ENCODE results near the gene KRCC1.
"Not testable (repeated sequence)": the region's sequence is repeated elsewhere in the genome, so short reads cannot be mapped to it uniquely, and the experiment has no call there.

Gene KRCC1

DNA sequence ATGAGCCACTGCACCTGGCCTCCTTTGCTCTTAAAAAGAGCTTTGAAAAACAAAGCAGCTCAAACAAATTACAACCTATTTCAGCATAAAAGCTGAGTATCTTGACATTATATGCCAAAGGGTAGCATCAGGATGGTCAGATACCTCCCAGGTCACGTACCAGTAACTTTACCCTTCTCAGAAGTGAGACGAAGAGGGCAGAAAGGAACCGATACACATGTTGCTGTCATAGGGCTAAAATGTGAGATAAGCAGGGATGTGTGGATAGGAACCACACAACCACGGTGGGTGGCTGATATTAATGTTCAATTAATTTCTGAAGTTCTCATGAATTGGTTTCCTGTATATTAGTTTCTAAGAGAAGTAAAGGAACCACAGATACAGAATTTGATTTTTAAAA, 26.7 kb downstream of the KRCC1 start:
- DNase-seq (ENCODE audit: low spot score) = no peak
- TF ChIP-seq, protein P1, sequence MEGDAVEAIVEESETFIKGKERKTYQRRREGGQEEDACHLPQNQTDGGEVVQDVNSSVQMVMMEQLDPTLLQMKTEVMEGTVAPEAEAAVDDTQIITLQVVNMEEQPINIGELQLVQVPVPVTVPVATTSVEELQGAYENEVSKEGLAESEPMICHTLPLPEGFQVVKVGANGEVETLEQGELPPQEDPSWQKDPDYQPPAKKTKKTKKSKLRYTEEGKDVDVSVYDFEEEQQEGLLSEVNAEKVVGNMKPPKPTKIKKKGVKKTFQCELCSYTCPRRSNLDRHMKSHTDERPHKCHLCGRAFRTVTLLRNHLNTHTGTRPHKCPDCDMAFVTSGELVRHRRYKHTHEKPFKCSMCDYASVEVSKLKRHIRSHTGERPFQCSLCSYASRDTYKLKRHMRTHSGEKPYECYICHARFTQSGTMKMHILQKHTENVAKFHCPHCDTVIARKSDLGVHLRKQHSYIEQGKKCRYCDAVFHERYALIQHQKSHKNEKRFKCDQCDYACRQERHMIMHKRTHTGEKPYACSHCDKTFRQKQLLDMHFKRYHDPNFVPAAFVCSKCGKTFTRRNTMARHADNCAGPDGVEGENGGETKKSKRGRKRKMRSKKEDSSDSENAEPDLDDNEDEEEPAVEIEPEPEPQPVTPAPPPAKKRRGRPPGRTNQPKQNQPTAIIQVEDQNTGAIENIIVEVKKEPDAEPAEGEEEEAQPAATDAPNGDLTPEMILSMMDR (IDR thresholded peaks at IDR 0.05; ENCODE audit: extremely low read depth, missing control alignments) = no peak

DNA sequence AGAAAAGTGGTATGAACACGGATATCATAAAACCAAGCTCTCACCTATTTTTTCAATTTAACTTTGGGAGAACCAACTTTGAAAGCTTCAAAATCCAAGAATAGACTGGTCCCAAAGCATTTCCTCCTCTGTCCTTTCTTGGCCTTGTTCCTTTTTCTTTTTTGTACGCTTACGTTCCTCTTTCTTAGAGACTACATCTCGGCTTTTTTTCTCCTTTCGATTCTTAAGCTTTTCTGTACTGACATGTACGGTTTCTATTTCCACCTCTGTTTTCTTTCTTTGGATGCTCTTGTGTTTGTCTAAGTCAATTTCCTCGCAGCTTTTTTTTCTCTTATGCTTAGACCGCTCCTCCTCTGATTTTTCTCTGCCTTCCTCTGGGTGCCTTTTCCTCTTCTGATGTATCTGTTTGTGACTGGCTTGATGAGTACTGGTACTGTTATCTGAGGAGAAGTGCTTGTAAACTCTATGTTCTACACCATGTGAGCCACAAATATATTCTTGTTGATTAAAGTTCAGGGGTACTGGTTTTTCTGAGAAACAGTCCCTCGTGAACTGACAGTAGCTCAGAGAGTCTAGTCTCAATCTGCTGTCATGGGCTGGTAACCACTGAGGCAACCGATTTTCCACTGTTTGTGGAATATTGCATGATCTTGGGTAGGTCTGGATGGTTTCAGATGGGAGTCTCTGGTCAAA, 27.7 kb downstream of the KRCC1 start:
- DNase-seq (ENCODE audit: low spot score) = no peak
- TF ChIP-seq, protein P1 (IDR thresholded peaks at IDR 0.05; ENCODE audit: extremely low read depth, missing control alignments) = no peak

DNA sequence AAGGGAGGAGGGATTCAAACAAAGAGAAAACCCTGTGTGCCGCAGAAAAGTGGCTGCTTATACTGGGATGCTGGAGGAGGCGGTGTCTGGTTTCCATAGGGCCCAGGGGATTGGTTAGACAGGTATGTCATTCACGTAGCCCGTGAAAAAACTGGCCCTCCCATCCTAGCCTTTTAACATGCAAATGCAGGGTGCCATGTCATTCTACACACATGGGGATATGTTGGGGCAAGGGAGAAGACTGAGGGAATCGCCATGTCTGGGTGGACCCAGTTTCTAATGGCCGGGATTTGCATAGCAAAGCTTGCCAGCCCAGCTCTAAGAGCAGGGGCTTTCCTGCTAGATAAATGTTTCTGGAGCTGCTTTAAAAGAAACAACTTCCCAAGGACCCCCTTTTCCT, 31.1 kb downstream of the KRCC1 start:
- TF ChIP-seq, protein P1 (IDR thresholded peaks at IDR 0.05; ENCODE audit: extremely low read depth, missing control alignments) = no peak
- no peak for DNase-seq (ENCODE audit: low spot score)

DNA sequence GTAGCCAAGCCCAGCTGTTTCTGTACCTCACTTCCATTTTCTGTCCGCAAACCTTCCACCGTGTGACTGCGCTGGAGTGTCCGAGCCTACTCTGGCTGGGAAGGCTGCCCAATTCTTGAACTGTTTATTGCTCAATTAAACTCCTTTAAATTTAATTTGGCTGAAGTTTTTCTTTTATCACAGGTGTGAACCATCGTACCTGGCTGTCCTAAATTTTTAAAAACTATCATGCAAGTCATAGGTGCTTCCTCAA, 33.0 kb downstream of the KRCC1 start:
- TF ChIP-seq, protein P1 (IDR thresholded peaks at IDR 0.05; ENCODE audit: extremely low read depth, missing control alignments) = no peak
- DNase-seq (ENCODE audit: low spot score) = no peak

DNA sequence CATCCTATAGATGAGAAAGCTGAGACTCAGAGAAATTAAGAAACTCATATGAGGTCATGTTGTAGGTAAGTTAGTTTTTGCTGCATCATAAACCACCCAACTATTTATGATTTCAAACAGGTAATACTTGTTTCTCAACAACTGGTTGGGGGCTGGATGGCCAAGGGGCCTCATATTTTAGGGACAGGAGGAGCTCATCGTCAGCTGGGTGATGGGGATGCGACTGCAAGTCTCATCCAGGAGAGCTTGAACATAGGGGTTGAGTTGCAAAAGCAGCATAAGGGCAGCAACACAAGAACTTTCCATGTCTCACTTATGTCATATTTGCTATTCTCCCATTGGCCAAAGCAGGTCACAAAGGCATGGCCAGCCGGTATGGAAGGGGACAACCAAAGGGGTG, 35.6 kb downstream of the KRCC1 start:
- TF ChIP-seq, protein P1 (IDR thresholded peaks at IDR 0.05; ENCODE audit: extremely low read depth, missing control alignments) = no peak

DNA sequence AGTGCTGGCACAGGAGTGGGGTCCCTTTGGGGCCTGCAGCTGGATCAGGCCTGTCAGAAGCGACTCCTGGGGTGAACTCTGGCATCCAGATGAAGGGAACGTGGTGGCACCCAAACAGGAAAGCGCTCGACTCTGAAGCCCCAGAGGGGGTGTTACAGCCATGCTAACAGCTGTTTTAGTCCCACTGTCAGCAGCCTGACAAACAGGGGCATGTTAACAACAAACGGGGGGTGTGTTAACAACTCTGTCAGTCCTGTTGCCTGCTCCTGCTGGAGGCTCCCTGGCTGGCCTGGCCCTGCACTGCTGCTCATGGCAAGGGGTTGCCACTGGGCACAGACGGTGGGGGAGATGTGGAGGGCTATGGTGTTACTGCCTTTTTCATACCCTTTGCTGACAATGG, 36.7 kb downstream of the KRCC1 start:
- TF ChIP-seq, protein P1 (IDR thresholded peaks at IDR 0.05; ENCODE audit: extremely low read depth, missing control alignments) = no peak
- no peak for DNase-seq (ENCODE audit: low spot score)

More for the DNA sequence above, 35.6 kb downstream of the KRCC1 start:
- no peak for DNase-seq (ENCODE audit: low spot score)

DNA sequence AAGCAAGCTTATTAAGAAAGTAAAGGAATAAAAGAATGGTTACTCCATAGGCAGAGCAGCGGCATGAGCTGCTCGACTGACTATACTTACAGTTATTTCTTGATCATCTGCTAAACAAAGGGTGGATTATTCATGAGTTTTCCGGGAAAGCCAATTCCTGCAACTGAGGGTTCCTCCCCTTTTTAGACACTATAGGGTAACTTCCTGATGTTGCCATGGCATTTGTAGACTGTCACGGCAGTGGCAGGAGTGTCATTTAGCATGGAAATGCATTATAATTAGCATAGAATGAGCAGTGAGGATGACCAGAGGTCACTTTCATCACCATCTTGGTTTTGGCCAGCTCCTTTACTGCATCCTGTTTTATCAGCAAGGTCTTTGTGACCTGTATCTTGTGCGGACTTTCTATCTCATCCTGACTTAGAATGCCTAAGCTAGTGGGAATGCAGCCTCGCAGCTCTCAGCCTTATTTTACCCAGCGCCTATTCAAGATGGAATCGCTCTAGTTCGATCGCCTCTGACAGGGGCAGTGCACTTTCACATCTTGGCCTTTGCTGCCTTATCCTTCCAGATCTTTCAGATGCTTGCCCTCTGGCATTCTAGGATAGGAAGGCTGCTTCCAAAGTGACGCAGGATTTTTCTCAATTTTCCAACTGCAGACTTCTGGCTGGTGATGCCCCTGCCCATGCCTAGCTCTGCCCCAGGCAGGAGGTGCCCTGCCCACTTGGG, 37.3 kb downstream of the KRCC1 start:
- DNase-seq (ENCODE audit: low spot score) = not testable (repeated sequence)

DNA sequence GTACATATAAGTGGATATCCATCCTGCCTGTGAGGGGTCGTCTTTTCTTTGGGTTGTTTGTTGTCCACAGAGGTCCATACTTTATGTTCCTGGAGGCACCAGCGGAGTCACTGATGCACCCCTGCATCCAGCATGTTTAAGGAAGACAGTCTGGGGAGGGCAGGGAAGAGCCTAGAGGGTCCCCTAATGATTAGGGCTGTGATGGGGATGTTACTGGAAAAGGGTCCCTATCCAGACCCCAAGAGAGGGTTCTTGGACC, 37.9 kb downstream of the KRCC1 start:
- not testable (repeated sequence) for DNase-seq (ENCODE audit: low spot score)

Data from GM20000 (cell line).